HG03135 (cell line): Measurements from ENCODE around the gene ADGRV1.

Experiments
- ATAC-seq: cut with Tn5 transposase; IDR thresholded peaks from one replicate; pipeline ENCODE4 v1.9.1; 2021; ENCODE audit warnings: mild to moderate bottlenecking, moderate library complexity; ENCODE audit not compliant: unreplicated experiment

ADGRV1 gene

DNA sequence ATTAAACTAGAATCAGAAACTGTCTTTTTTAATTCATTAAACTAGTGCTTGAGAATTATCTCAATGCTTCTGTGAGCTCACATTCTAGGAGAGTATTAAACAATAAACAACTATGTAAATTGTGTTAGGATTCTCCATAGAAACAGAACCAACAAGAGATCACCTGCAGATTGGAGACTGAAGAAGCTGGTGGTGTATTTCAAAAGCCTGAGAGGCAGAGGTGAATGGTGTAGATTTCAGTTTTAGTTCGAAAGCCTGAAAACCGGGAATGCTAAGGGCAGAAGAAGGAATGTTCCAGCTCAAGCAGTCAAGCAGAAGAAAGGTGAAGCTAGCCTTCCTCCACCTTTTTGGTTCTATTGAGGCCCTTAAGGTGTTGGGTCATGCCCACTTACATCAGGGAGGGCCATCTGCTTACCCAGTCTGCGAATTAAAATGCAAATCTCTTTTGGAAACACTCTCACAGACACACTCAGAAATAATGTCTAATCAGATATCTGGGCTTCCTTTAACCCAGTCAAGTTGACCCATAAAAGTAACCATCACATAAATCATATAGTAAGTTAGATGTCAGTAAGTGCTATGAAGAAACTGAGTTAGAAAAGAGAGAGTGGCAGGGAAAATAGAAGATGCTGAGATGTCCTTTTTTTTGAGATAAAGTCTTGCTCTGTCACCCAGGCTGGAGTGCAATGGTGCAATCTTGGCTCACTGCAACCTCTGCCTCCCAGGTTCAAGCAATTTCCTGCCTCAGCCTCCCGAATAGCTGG is 533.1 kb downstream of the ADGRV1 start:
- ATAC-seq: no peak

GRCh38 chr5:91092859-91093783 is 534.5 kb downstream of the ADGRV1 start:
- ATAC-seq: no peak

DNA sequence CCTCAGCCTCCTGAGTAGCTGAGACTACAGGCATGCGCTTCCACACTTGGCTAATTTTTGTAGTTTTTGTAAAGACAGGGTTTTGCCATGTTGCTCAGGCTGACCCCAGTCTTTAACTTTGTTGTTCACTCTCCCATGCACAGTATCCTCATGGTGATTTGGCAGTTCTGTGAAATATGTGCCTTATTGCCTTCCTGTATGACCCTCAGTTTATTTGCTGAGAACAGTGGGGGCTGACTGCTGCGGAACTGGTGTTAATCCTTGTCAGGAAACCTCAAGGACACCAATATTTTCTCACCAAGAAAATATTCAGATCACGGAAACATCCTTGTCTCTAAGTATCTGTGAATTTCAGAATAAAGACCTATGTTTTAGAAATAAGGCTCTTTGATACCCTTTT is 536.7 kb downstream of the ADGRV1 start:
- no peak for ATAC-seq

GRCh38 chr5:91095786-91096385 is 537.3 kb downstream of the ADGRV1 start:
- ATAC-seq: no peak

DNA sequence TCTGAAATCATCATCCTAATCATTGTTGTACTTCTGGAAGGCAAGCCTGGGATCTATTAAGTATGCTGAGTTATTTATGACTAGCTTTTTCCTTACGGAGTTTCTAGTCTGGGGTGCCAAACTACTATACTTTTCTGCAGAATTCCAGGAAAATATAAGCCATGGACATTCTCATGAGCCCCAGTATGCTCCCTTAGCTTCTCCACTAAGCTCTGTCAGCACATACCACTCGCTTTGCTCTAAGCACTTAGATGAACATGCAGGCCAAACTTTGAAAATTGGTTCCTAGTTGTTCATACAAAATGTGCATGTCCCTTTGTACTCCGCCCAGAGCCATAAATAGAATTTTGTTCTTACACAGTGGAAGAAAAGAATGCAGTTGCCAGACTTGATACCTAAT is 539.9 kb downstream of the ADGRV1 start:
- ATAC-seq: no peak

- peak; percentile 95 for ATAC-seq
Observed at GRCh38 chr5:91101600-91102379, 543.2 kb downstream of the ADGRV1 start.

GRCh38 chr5:91103353-91104061 is 544.9 kb downstream of the ADGRV1 start:
- ATAC-seq: no peak

DNA sequence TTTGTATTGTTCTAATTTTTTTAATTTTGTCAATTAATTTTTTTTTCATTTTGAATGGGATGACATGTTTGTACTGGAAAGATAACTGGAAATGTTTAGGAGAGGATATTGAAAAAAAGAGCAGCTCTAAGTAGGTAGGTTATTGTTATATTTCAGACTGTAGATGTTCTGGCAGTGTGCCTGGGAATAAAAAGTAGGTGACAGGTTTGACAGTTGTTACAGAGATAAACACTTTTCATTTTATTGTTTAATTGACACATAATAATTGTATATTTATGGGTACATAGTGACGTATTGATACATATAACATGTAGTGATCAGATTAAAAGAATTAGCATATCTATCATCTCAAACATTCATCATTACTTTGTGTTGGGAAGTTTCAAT is 545.5 kb downstream of the ADGRV1 start:
- no peak for ATAC-seq

DNA sequence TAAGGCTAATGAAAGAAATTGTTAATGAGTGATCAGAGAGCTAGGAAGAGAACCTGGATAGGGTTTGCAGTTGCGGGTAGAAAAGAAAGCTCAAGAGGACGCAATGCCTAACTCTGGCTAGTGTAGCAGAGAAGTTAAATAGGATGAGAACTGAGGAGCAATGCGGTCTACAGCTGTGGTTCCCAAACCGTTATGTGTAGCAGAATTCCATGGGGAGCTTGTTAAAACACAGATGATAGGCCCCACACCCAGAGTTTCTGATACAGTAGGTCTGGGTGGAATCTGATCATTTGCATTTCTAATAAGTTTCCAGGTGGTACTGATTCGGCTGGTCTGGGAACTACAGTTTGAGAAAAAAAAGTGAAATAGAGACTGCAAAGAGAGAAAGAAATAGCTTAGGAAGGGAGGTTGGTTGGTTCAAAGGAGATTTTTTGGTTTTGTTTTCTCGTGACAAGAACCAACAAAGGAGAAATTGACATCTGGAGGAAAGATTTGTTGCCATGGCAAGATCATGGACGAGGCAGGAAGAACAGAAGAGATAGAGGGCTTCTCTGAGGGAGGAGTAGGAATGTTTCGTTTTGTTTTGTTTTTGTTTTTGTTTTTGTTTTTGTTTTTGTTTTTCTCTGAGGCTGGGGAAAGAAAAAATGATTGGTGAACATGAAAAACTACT is 548.4 kb downstream of the ADGRV1 start:
- ATAC-seq: no peak

- ATAC-seq: no peak
Observed at GRCh38 chr5:91109634-91110033, 551.0 kb downstream of the ADGRV1 start.

DNA sequence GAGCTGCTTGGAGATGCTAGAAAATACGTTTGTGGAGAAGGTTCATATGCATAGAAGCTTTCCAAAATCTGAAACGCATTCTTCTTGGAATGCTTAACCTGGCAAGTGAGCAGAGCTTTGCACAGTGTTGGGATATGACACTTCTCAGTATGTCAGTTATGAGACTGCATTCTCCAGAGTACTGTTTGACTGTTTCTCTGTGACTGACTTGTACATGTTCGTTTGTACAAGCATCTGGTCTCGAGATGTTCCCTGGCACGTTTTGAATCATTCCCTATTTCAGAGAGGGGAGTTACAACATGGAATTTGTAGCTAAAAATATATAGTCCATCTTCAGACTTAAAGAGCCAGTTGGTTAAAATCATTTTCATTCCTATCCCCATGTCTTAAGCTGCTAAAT is 552.1 kb downstream of the ADGRV1 start:
- no peak for ATAC-seq

DNA sequence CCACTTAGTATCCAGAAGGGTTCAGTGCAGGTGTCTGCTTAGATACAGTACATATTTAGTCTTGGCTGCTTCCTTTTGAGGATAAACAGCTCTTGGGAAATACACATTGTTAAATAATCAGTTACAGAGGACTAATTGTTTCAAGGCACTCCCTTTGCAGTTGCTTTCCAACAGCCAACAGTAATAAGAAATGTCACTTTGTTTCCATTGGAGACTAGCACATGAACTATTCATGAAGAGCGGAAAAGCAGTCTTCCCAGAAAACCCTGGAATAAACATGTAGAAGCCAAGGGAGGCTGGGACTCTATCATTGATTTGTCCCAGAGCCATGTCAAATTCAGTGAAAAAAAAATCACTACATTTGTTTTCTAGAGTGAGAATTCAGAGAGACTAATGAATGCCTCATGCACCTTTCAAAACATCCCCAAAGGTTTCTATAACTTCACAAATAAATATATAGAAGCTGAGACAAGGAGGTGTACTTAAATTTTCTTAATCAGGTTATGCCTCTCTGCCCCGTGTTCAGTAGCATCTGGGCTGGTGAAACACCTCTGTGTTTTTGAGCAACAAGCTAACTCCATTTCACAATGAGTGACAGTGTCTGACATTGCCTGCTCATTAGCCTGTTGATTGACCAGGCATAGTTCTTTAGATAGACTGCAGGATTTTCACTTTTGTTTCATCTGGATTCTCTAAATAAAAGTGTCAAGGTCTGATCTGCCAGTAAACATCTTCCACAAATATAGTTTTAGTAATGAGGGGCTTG is 553.1 kb downstream of the ADGRV1 start:
- no peak for ATAC-seq

DNA sequence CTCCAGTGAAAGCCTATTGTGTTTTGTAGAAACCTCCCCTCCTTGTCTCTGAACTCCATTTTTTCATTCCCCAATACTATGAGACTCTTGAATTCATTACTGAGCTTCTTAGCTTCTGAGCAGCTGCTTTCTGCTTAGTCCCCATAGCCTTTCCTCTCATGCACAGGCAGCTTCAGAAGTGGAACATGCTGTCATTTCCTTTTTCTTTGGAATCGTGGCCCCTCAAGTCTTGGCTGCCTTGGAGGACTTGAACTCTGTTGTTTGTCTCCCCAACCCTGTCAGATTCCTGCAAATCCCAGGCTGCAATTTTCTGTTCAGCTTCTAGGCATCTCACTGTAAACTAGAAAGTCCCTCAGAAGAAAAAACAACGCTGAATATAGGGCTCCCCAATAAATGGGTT is 556.1 kb downstream of the ADGRV1 start:
- no peak for ATAC-seq

DNA sequence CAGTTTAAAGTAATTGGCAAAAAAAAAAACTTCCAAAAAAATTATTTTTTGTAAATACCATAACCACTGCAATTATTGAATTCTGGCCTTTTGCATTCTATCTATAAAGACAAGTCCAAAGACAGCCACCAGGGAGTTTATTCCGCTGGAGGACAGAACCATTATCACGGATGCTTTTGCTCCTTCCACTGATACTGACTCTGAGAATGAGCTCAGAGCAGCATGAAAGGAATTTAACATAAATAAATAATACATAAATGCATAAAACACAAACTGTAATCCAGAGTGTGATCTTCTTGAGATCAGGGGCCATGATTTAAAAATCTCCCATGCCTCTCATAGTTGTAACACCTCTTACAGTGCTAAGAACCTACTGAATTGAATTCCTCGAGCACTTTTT is 559.8 kb downstream of the ADGRV1 start:
- ATAC-seq: no peak

DNA sequence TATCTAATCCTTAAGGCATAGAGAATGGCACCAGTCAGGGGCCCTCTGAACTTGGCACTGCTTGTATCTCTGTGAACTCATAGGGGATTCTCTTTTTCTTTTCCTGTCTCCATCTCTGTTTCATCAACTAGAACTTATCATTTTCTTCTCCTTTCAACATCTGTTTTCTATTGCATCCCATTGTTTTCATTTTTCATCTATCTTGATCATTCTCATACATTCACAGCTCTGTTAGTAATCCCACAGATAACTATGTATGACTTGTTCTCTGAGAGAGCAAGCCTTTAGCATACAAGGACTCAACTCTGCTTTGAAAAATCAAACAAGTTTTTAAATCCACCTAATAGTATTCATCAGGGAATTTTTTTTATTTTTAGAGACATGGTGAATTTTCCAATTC is 560.2 kb downstream of the ADGRV1 start:
- no peak for ATAC-seq

DNA sequence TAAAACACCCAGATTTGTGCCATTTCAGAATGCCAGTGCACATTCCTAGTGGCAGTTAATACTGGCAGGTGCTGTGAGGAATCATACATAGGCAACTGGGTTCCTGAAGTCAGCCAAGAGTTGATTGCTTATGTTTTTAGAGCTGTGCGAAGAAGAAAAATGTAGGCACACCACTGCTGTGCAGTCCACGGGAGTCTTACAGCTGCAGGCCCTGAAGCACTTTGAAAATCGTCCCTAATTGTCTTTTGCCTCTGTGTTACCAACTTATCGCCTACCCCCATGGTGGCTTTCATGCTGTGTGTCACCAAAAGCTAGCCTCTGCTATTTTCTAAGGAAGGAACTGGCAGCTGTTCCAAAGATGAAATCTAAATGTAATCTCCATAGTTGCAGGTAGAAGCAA is 560.6 kb downstream of the ADGRV1 start:
- no peak for ATAC-seq

DNA sequence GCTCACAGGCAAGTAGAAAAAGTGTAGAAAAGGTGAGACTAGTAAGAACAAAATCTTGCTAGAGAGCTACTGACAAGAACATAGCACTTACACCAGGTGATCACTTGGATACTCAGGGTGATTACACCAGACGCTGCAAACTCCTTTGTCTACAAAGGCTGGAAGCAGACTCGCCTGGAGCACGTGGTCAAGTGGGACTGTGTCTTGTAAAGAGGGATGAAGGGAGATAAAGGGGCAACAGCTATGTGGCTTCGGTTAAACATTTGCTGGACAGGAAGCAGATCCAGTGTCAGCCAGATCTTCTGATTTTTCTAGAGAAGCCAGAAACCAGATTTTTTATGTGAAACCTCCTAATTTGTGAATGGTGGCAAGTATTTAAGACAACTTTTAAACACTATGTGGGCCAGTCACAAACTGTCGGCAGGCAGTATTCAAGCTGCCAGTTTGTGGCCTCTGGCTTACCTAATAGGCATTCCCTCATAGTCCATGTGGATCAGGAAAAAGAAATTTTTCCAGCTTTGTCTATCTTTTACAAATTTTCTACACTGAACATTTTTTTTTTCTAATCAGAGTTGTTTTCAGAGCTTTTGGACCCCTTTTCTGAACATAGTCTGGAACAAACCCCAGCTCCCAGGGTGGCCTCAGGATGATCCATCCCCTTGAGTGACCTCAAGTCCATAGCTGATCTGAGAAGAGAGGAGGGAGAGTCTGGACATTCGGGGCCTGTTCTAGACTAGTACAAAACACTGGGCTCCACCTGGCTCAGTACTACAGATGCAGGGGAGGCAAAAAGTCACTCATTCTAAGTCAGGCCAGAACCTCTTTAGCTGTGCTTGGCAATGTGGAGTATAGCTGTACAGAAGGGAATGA is 561.6 kb downstream of the ADGRV1 start:
- no peak for ATAC-seq

GRCh38 chr5:91121347-91121993 is 562.9 kb downstream of the ADGRV1 start:
- no peak for ATAC-seq
